GM18951 (cell line): ENCODE measurements around the gene CLIC1.

Experiments
- POLR2A ChIP-seq: IDR thresholded peaks from 4 replicates; pipeline ENCODE4 v1.6.1; 2011; ENCODE audit warnings: mild to moderate bottlenecking; ENCODE audit not compliant: insufficient read length, insufficient read depth; ENCODE audit errors: extremely low read depth
- in situ Hi-C: fragments of 300-500 bp; cut with MboI; formaldehyde crosslinking; loops from one replicate; pipeline ENCODE4 v1.12.0; 2022; ENCODE audit warnings: low sequenced_read_pairs, mixed read lengths, inconsistent platforms; ENCODE audit not compliant: unreplicated experiment

The CLIC1 gene

GRCh38 chr6:31776989-31777666, 40.8 kb upstream of the CLIC1 start, which contains the start of gene VWA7:
Gene VWA7 (minus strand): TSS chr6:31777328. CDS start chr6:31776779, 549 bp downstream.
- in situ Hi-C loops = no loop called here
- peak; percentile 21 for TF ChIP-seq POLR2A

- no peak for TF ChIP-seq POLR2A
Measured at GRCh38 chr6:31776485-31776988, 40.2 kb upstream of the CLIC1 start.

GRCh38 chr6:31775633-31776484, 39.5 kb upstream of the CLIC1 start:
- TF ChIP-seq POLR2A = no peak
- in situ Hi-C loops = no loop called here

More at GRCh38 chr6:31776485-31776988, 40.2 kb upstream of the CLIC1 start:
- in situ Hi-C loops = no loop called here

- no peak for TF ChIP-seq POLR2A
- in situ Hi-C loops = no loop called here
Measured at GRCh38 chr6:31775184-31775583, 38.9 kb upstream of the CLIC1 start.

GRCh38 chr6:31771992-31772358, 35.6 kb upstream of the CLIC1 start:
- in situ Hi-C loops = no loop called here
- no peak for TF ChIP-seq POLR2A

GRCh38 chr6:31770860-31771259, 34.5 kb upstream of the CLIC1 start:
- TF ChIP-seq POLR2A = no peak
- in situ Hi-C loops = no loop called here

- in situ Hi-C loops = no loop called here
Measured at GRCh38 chr6:31769684-31770371, 33.5 kb upstream of the CLIC1 start.

GRCh38 chr6:31768363-31769257, 32.3 kb upstream of the CLIC1 start:
- in situ Hi-C loops = no loop called here

More at GRCh38 chr6:31769684-31770371, 33.5 kb upstream of the CLIC1 start:
- no peak for TF ChIP-seq POLR2A

GRCh38 chr6:31767096-31767645, 30.8 kb upstream of the CLIC1 start:
- in situ Hi-C loops = no loop called here
- TF ChIP-seq POLR2A = no peak

More at GRCh38 chr6:31768363-31769257, 32.3 kb upstream of the CLIC1 start:
- no peak for TF ChIP-seq POLR2A

GRCh38 chr6:31765910-31766794, 29.8 kb upstream of the CLIC1 start:
- in situ Hi-C loops = no loop called here
- no peak for TF ChIP-seq POLR2A

- in situ Hi-C loops = no loop called here
Measured at GRCh38 chr6:31765559-31765909, 29.2 kb upstream of the CLIC1 start.

More at GRCh38 chr6:31765559-31765909, 29.2 kb upstream of the CLIC1 start:
- no peak for TF ChIP-seq POLR2A
